Right renal cortex interstitium (tissue), 3 donors: ENCODE results near the gene CDK18. TPM values are rescaled to one million over a fixed set of nuclear protein-coding genes. Genes with fewer than 3 reads are reported as not detected.

Source experiments
- polyA plus RNA-seq, 3 donors: library from polyadenylated mRNA; unstranded; fragments of 120-200 nt; gene quantifications; one replicate each; pipeline ENCODE4 v1.2.1, GENCODE V29; 2013; ENCODE audit not compliant: insufficient read length in 3 of 3

Gene CDK18
- polyA plus RNA-seq, 3 donors = 17.4 to 22.1 (median 18.2) TPM

Other genes starting within 250 kb of the CDK18 start
- gene NUAK2, start 182.9 kb upstream of the CDK18 start, polyA plus RNA-seq = 1 to 10 TPM; 5.8 to 9.9 (median 9.2) TPM
- gene KLHDC8A, start 147.7 kb upstream of the CDK18 start, polyA plus RNA-seq = 1 to 10 TPM; 1.4 to 1.6 (median 1.5) TPM
- gene LEMD1, start 82.6 kb upstream of the CDK18 start, polyA plus RNA-seq = 1 to 10 TPM; 3.3 to 3.9 (median 3.6) TPM
- 1 to 10 TPM; 2.3 to 2.7 (median 2.6) TPM for gene BLACAT1, start 48.6 kb upstream of the CDK18 start, polyA plus RNA-seq
- 10 to 100 TPM; 15.9 to 16.4 (median 16.2) TPM for gene ELK4, start 127.3 kb downstream of the CDK18 start, polyA plus RNA-seq
- gene SLC45A3, start 175.8 kb downstream of the CDK18 start, polyA plus RNA-seq = 1 to 10 TPM; 6.8 to 8.2 (median 6.9) TPM
- 100 to 1,000 TPM; 457 to 475 (median 459) TPM for gene NUCKS1, start 245.5 kb downstream of the CDK18 start, polyA plus RNA-seq